Natural killer cell (primary cell): ENCODE measurements around the gene GALNT17. TPM values are rescaled to one million over a fixed set of nuclear protein-coding genes. Genes with fewer than 3 reads are reported as not detected.

Experiments used
- ATAC-seq, 3 donors: fragments of 150-1000 bp in 2 of 3; fragments of 200-7000 bp in 1 of 3; cut with Tn5 transposase; 1 replicate in 1 of 3; 2 replicates in 2 of 3; pipeline ENCODE4 v1.10.0; 2021; ENCODE audit warnings: mild to moderate bottlenecking in 2 of 3, moderate library complexity in 2 of 3
- DNase-seq, 2 donors: peaks; one replicate each; pipeline versions ENCODE4 v3.0.0 to v3.0.0-alpha.2; 2013 to 2021; ENCODE audit warnings: mixed read lengths in 1 of 2
- H3K27ac ChIP-seq: one replicate; pipeline ENCODE4 v1.5.1; 2013; ENCODE audit warnings: mild to moderate bottlenecking, low read length
- H3K27me3 ChIP-seq: one replicate; pipeline ENCODE4 v1.6.1; 2013; ENCODE audit warnings: low read length; ENCODE audit not compliant: control insufficient read depth, insufficient read depth
- H3K36me3 ChIP-seq: one replicate; pipeline ENCODE4 v1.6.1; 2013; ENCODE audit warnings: low read length; ENCODE audit not compliant: control insufficient read depth, insufficient read depth
- H3K4me1 ChIP-seq: one replicate; pipeline ENCODE4 v1.6.1; 2013; ENCODE audit warnings: low read length; ENCODE audit not compliant: control insufficient read depth, insufficient read depth
- H3K4me3 ChIP-seq: one replicate; pipeline ENCODE4 v1.5.1; 2013; ENCODE audit warnings: low read length
- H3K9me3 ChIP-seq: one replicate; pipeline ENCODE4 v1.6.1; 2013; ENCODE audit warnings: low read length; ENCODE audit not compliant: control insufficient read depth, insufficient read depth
- H3K27ac Mint-ChIP-seq, 2 donors: one replicate each; pipeline ENCODE4 v1.8.0; 2022; ENCODE audit warnings: mild to moderate bottlenecking in 2 of 2, mixed read lengths in 2 of 2, moderate library complexity in 1 of 2
- H3K27me3 Mint-ChIP-seq, 2 donors: one replicate each; pipeline ENCODE4 v1.8.0; 2022; ENCODE audit warnings: low read depth in 2 of 2, mixed read lengths in 2 of 2
- H3K36me3 Mint-ChIP-seq: one replicate; pipeline ENCODE4 v1.8.0; 2022; ENCODE audit warnings: mixed read lengths
- H3K4me1 Mint-ChIP-seq, 2 donors: one replicate each; pipeline ENCODE4 v1.8.0; 2022; ENCODE audit warnings: mixed read lengths in 2 of 2
- H3K4me3 Mint-ChIP-seq: one replicate; pipeline ENCODE4 v1.8.0; 2022; ENCODE audit warnings: mild to moderate bottlenecking, moderate library complexity, mixed read lengths
- H3K9me3 Mint-ChIP-seq, 2 donors: one replicate each; pipeline ENCODE4 v1.8.0; 2022; ENCODE audit warnings: mixed read lengths in 2 of 2
- CTCF ChIP-seq: fragments of 200-600 bp; IDR thresholded peaks from one replicate; pipeline ENCODE4 v1.8.0; 2022; ENCODE audit warnings: antibody characterized with exemption
- WGBS: methylation state at CpG from one replicate; pipeline ENCODE4 v1.1.7; 2013; ENCODE audit warnings: missing lambda C conversion rate; ENCODE audit not compliant: insufficient coverage; 5-methylcytosine and 5-hydroxymethylcytosine counted together
- intact Hi-C: fragments of 100-400 bp; cut with micrococcal nuclease; formaldehyde crosslinking; loops from one replicate; pipeline ENCODE4 v1.14.2; 2022
- total RNA-seq, 4 donors: library from RNA; stranded (reverse); fragments of 120-200 nt in 1 of 4; gene quantifications; one replicate each; pipeline versions ENCODE4 v1.2.3 to v1.2.4, GENCODE V29; 2013 to 2022

The GALNT17 gene
- total RNA-seq, 3 donors from 2014 or later (not counting 1 experiment from before 2014, with no cell fraction given): not detected

- DNase-seq (no peak), ATAC-seq (no peak)
- Mint-ChIP-seq H3K36me3 (no peaks in the 10 kb centered on the region), H3K4me3 (no peak overlapping the region), H3K9me3 (peaks cover 0 to 3% of the 10 kb centered on the region in 2 donors), H3K4me1 (no peaks in the 10 kb centered on the region), H3K27ac (no peak overlapping the region), H3K27me3 (peaks cover 0 to 6% of the 10 kb centered on the region in 2 donors)
- no peak for TF ChIP-seq CTCF
- Histone ChIP-seq H3K4me1 (no peaks in the 10 kb centered on the region), H3K27ac (no peak overlapping the region), H3K27me3 (no peaks in the 10 kb centered on the region), H3K9me3 (no peaks in the 10 kb centered on the region), H3K4me3 (no peak overlapping the region), H3K36me3 (no peaks in the 10 kb centered on the region)
- intact Hi-C loops: no loop called here
- WGBS: 95% methylated on average over 5 of the region's 5 CpGs
These were observed 614.1 kb downstream of the GALNT17 start for GRCh38 chr7:71746006-71746405.

- intact Hi-C loops: no loop called here
These were observed 618.3 kb downstream of the GALNT17 start for GRCh38 chr7:71750290-71750689.

GRCh38 chr7:71752171-71752935 is 620.4 kb downstream of the GALNT17 start:
- H3K27ac ChIP-seq: no peak overlapping the region
- peaks cover 2 to 3% of the 10 kb centered on the region in 2 donors for H3K9me3 Mint-ChIP-seq
- peak in 1 of 2 donors; percentile 17 for DNase-seq

More at GRCh38 chr7:71750290-71750689, 618.3 kb downstream of the GALNT17 start:
- Histone ChIP-seq H3K4me1 (no peaks in the 10 kb centered on the region), H3K9me3 (no peaks in the 10 kb centered on the region), H3K4me3 (no peak overlapping the region), H3K27ac (no peak overlapping the region), H3K36me3 (no peaks in the 10 kb centered on the region), H3K27me3 (no peaks in the 10 kb centered on the region)
- no peak overlapping the region for H3K27ac Mint-ChIP-seq
- no peaks in the 10 kb centered on the region for H3K4me1 Mint-ChIP-seq
- no peak overlapping the region for H3K4me3 Mint-ChIP-seq
- WGBS: 92% methylated on average over 5 of the region's 6 CpGs
- no peak for TF ChIP-seq CTCF
- H3K27me3 Mint-ChIP-seq: peaks cover 10 to 20% of the 10 kb centered on the region in 2 donors
- no peaks in the 10 kb centered on the region for H3K36me3 Mint-ChIP-seq
- H3K9me3 Mint-ChIP-seq: peaks cover 0 to 3% of the 10 kb centered on the region in 2 donors
- ATAC-seq: no peak
- no peak for DNase-seq

More at GRCh38 chr7:71752171-71752935, 620.4 kb downstream of the GALNT17 start:
- 19% methylated on average over 43 of the region's 43 CpGs for WGBS
- H3K4me3 ChIP-seq: no peak overlapping the region
- no peaks in the 10 kb centered on the region for H3K9me3 ChIP-seq
- peaks cover 10 to 20% of the 10 kb centered on the region in 2 donors for H3K27me3 Mint-ChIP-seq
- H3K27ac Mint-ChIP-seq: no peak overlapping the region
- intact Hi-C loops: no loop called here
- H3K4me3 Mint-ChIP-seq: no peak overlapping the region
- H3K27me3 ChIP-seq: no peaks in the 10 kb centered on the region
- H3K36me3 ChIP-seq: no peaks in the 10 kb centered on the region
- no peak for TF ChIP-seq CTCF
- no peaks in the 10 kb centered on the region for H3K36me3 Mint-ChIP-seq
- H3K4me1 ChIP-seq: no peaks in the 10 kb centered on the region
- no peaks in the 10 kb centered on the region for H3K4me1 Mint-ChIP-seq
- peak in 1 of 3 donors; percentile 52 for ATAC-seq
